Activated CD4-positive, alpha-beta T cell treated with anti-CD3 and anti-CD28 coated beads, Interleukin-2, amount 10 ng/mL, durations not matched to agents 7 days and 5 days (primary cell): ENCODE results near the gene TC2N. TPM values are rescaled to one million over a fixed set of nuclear protein-coding genes. Genes with fewer than 3 reads are reported as not detected.

Experiments used
- CTCF ChIA-PET: fragments of 350-600 bp; sonication (Branson Sonifier 250); formaldehyde crosslinking; loops from one replicate; lab custom pipeline; 2021; ENCODE audit warnings: antibody characterized with exemption; lab: Charles Lee
- POLR2A ChIA-PET: fragments of 350-600 bp; sonication (Branson Sonifier 250); formaldehyde crosslinking; loops from one replicate; lab custom pipeline; 2021; ENCODE audit warnings: antibody characterized with exemption; lab: Charles Lee
- DNase-seq: peaks from one replicate; pipeline ENCODE4 v3.0.0-alpha.2; 2020
- H3K27ac Mint-ChIP-seq: one replicate; pipeline ENCODE4 v1.8.0; 2021; ENCODE audit warnings: mild to moderate bottlenecking, moderate library complexity, mixed read lengths
- H3K27me3 Mint-ChIP-seq: one replicate; pipeline ENCODE4 v1.8.0; 2021; ENCODE audit warnings: mixed read lengths
- H3K36me3 Mint-ChIP-seq: one replicate; pipeline ENCODE4 v1.8.0; 2021; ENCODE audit warnings: low read depth, mixed read lengths
- H3K4me1 Mint-ChIP-seq: one replicate; pipeline ENCODE4 v1.8.0; 2021; ENCODE audit warnings: mixed read lengths
- H3K4me3 Mint-ChIP-seq: one replicate; pipeline ENCODE4 v1.8.0; 2021; ENCODE audit warnings: mild to moderate bottlenecking, moderate library complexity, mixed read lengths
- H3K9me3 Mint-ChIP-seq: one replicate; pipeline ENCODE4 v1.8.0; 2021; ENCODE audit warnings: mixed read lengths
- total RNA-seq, 2 experiments: library from RNA; stranded (reverse); gene quantifications; one replicate each; pipeline ENCODE4 v1.2.3, GENCODE V29; 2021

The TC2N gene
- total RNA-seq = 100 to 1,000 TPM; 196 to 216 TPM

- H3K27ac Mint-ChIP-seq = peak within 1 kb of the TSS; percentile 97
- CTCF ChIA-PET = interaction anchor here (0.8 to 1.6 kb wide), 8 partner anchors 7 to 239 kb away, joined by 3 to 5 read pairs (median 4); partner anchors contain the start of gene ATXN3
- peaks cover 73% of the 10 kb centered on the region for H3K4me1 Mint-ChIP-seq
- peak within 1 kb of the TSS; percentile 97 for H3K4me3 Mint-ChIP-seq
- POLR2A ChIA-PET = interaction anchor here (0.6 kb wide), 1 partner anchor 145 kb away, joined by 4 read pairs; no protein-coding TSS in a partner anchor
- DNase-seq = peak; percentile 78
- H3K36me3 Mint-ChIP-seq = peaks cover 48% of the 10 kb centered on the region
- H3K27me3 Mint-ChIP-seq = no peaks in the 10 kb centered on the region
- H3K9me3 Mint-ChIP-seq = no peaks in the 10 kb centered on the region
Measured at GRCh38 chr14:91867316-91867988, at the start of gene TC2N. TC2N (minus strand) TSS chr14:91867536; CDS start chr14:91813769, 53,767 bp downstream.

- no peaks in the 10 kb centered on the region for H3K36me3 Mint-ChIP-seq
- no peak for DNase-seq
- H3K9me3 Mint-ChIP-seq = no peaks in the 10 kb centered on the region
- H3K4me1 Mint-ChIP-seq = peaks cover 24% of the 10 kb centered on the region
- no peak overlapping the region for H3K27ac Mint-ChIP-seq
- no peak overlapping the region for H3K4me3 Mint-ChIP-seq
- ChIA-PET POLR2A (interaction anchor here (1.2 kb wide), 1 partner anchor 70 kb away, joined by 3 read pairs; no protein-coding TSS in a partner anchor), CTCF (interaction anchor here (1.1 to 3.4 kb wide), 7 partner anchors 11 to 264 kb away, joined by 3 to 15 read pairs (median 6); no protein-coding TSS in a partner anchor)
- H3K27me3 Mint-ChIP-seq = peaks cover 3% of the 10 kb centered on the region
Measured at GRCh38 chr14:91912035-91912434, 44.7 kb upstream of the TC2N start.

GRCh38 chr14:91911474-91912032 lies 44.2 kb upstream of the TC2N start:
- H3K36me3 Mint-ChIP-seq = no peaks in the 10 kb centered on the region
- POLR2A ChIA-PET = interaction anchor here (1.2 kb wide), 1 partner anchor 69 kb away, joined by 3 read pairs; no protein-coding TSS in a partner anchor
- no peaks in the 10 kb centered on the region for H3K9me3 Mint-ChIP-seq
- peak overlapping the region; percentile 81 for H3K27ac Mint-ChIP-seq
- peaks cover 3% of the 10 kb centered on the region for H3K27me3 Mint-ChIP-seq
- CTCF ChIA-PET = interaction anchor here (0.6 to 3.4 kb wide), 17 partner anchors 10 to 417 kb away, joined by 3 to 15 read pairs (median 5); no protein-coding TSS in a partner anchor
- H3K4me3 Mint-ChIP-seq = no peak overlapping the region
- H3K4me1 Mint-ChIP-seq = peaks cover 24% of the 10 kb centered on the region
- peak; percentile 69 for DNase-seq

GRCh38 chr14:91910196-91910595 lies 42.9 kb upstream of the TC2N start:
- Mint-ChIP-seq H3K27ac (peak overlapping the region; percentile 20), H3K36me3 (no peaks in the 10 kb centered on the region), H3K4me1 (peaks cover 26% of the 10 kb centered on the region), H3K9me3 (no peaks in the 10 kb centered on the region), H3K27me3 (peaks cover 3% of the 10 kb centered on the region), H3K4me3 (no peak overlapping the region)
- CTCF ChIA-PET = interaction anchor here (1.3 to 3.4 kb wide), 2 partner anchors 14 to 86 kb away, joined by 5 to 15 read pairs; no protein-coding TSS in a partner anchor
- no peak for DNase-seq
- POLR2A ChIA-PET = no interaction called here

GRCh38 chr14:91906374-91906773 lies 39.0 kb upstream of the TC2N start:
- Mint-ChIP-seq H3K36me3 (no peaks in the 10 kb centered on the region), H3K27me3 (peaks cover 3% of the 10 kb centered on the region), H3K4me1 (peaks cover 21% of the 10 kb centered on the region), H3K9me3 (no peaks in the 10 kb centered on the region), H3K27ac (no peak overlapping the region), H3K4me3 (no peak overlapping the region)
- CTCF ChIA-PET = no interaction called here
- DNase-seq = no peak
- POLR2A ChIA-PET = no interaction called here

GRCh38 chr14:91904956-91905645 lies 37.8 kb upstream of the TC2N start:
- CTCF ChIA-PET = interaction anchor here (0.7 to 1.1 kb wide), 2 partner anchors 8 to 13 kb away, joined by 3 read pairs; no protein-coding TSS in a partner anchor
- Mint-ChIP-seq H3K4me3 (no peak overlapping the region), H3K4me1 (peaks cover 9% of the 10 kb centered on the region), H3K9me3 (peaks cover 2% of the 10 kb centered on the region), H3K36me3 (no peaks in the 10 kb centered on the region), H3K27ac (no peak overlapping the region), H3K27me3 (peaks cover 3% of the 10 kb centered on the region)
- POLR2A ChIA-PET = no interaction called here
- DNase-seq = no peak

GRCh38 chr14:91904483-91904882 lies 37.1 kb upstream of the TC2N start:
- Mint-ChIP-seq H3K4me1 (peaks cover 6% of the 10 kb centered on the region), H3K4me3 (no peak overlapping the region), H3K27me3 (peaks cover 3% of the 10 kb centered on the region), H3K9me3 (peaks cover 2% of the 10 kb centered on the region), H3K36me3 (no peaks in the 10 kb centered on the region), H3K27ac (no peak overlapping the region)
- ChIA-PET CTCF (interaction anchor here (0.7 kb wide), 1 partner anchor 12 kb away, joined by 3 read pairs; no protein-coding TSS in a partner anchor), POLR2A (no interaction called here)
- no peak for DNase-seq

GRCh38 chr14:91903070-91903469 lies 35.7 kb upstream of the TC2N start:
- CTCF ChIA-PET = no interaction called here
- POLR2A ChIA-PET = no interaction called here
- peaks cover 3% of the 10 kb centered on the region for H3K27me3 Mint-ChIP-seq

GRCh38 chr14:91902336-91902735 lies 35.0 kb upstream of the TC2N start:
- Mint-ChIP-seq H3K4me1 (peaks cover 3% of the 10 kb centered on the region), H3K27ac (no peak overlapping the region), H3K9me3 (peaks cover 2% of the 10 kb centered on the region), H3K4me3 (no peak overlapping the region), H3K27me3 (peaks cover under 1% of the 10 kb centered on the region), H3K36me3 (no peaks in the 10 kb centered on the region)
- POLR2A ChIA-PET = no interaction called here
- CTCF ChIA-PET = no interaction called here
- DNase-seq = no peak

More at GRCh38 chr14:91903070-91903469, 35.7 kb upstream of the TC2N start:
- H3K9me3 Mint-ChIP-seq = peaks cover 2% of the 10 kb centered on the region
- H3K4me3 Mint-ChIP-seq = no peak overlapping the region
- H3K36me3 Mint-ChIP-seq = no peaks in the 10 kb centered on the region
- no peak for DNase-seq
- no peak overlapping the region for H3K27ac Mint-ChIP-seq
- peaks cover 3% of the 10 kb centered on the region for H3K4me1 Mint-ChIP-seq

GRCh38 chr14:91901449-91902226 lies 34.3 kb upstream of the TC2N start:
- ChIA-PET CTCF (interaction anchor here (1.3 kb wide), 1 partner anchor 10 kb away, joined by 3 read pairs; no protein-coding TSS in a partner anchor), POLR2A (no interaction called here)
- peaks cover 2% of the 10 kb centered on the region for H3K9me3 Mint-ChIP-seq
- H3K27me3 Mint-ChIP-seq = no peaks in the 10 kb centered on the region
- no peak overlapping the region for H3K27ac Mint-ChIP-seq
- no peak for DNase-seq
- peaks cover 3% of the 10 kb centered on the region for H3K4me1 Mint-ChIP-seq
- no peaks in the 10 kb centered on the region for H3K36me3 Mint-ChIP-seq
- H3K4me3 Mint-ChIP-seq = no peak overlapping the region

- ChIA-PET CTCF (interaction anchor here (1.0 to 2.3 kb wide), 3 partner anchors 11 to 83 kb away, joined by 3 to 6 read pairs (median 3); no protein-coding TSS in a partner anchor), POLR2A (no interaction called here)
- Mint-ChIP-seq H3K27me3 (no peaks in the 10 kb centered on the region), H3K9me3 (peaks cover 7% of the 10 kb centered on the region), H3K27ac (no peak overlapping the region), H3K4me3 (no peak overlapping the region), H3K36me3 (peaks cover 2% of the 10 kb centered on the region), H3K4me1 (peaks cover 3% of the 10 kb centered on the region)
- no peak for DNase-seq
Measured at GRCh38 chr14:91899806-91900205, 32.5 kb upstream of the TC2N start.

- H3K4me1 Mint-ChIP-seq = peaks cover 4% of the 10 kb centered on the region
- no peak for DNase-seq
- POLR2A ChIA-PET = no interaction called here
- peaks cover 7% of the 10 kb centered on the region for H3K9me3 Mint-ChIP-seq
- no peak overlapping the region for H3K4me3 Mint-ChIP-seq
- no peaks in the 10 kb centered on the region for H3K27me3 Mint-ChIP-seq
- H3K27ac Mint-ChIP-seq = no peak overlapping the region
- CTCF ChIA-PET = interaction anchor here (0.6 to 2.3 kb wide), 4 partner anchors 12 to 83 kb away, joined by 3 to 6 read pairs (median 3); no protein-coding TSS in a partner anchor
- H3K36me3 Mint-ChIP-seq = peaks cover 2% of the 10 kb centered on the region
Measured at GRCh38 chr14:91899213-91899612, 31.9 kb upstream of the TC2N start.
